Breast epithelium (tissue), 4 donors: Measurements from ENCODE around the gene RTN4RL1. TPM values are rescaled to one million over a fixed set of nuclear protein-coding genes. Genes with fewer than 3 reads are reported as not detected.
A peak's percentile ranks its signal among the peaks of the same experiment; 100 is the strongest.

ENCODE experiments used
- DNase-seq, 2 donors: peaks; one replicate each; pipeline ENCODE4 v3.0.0-alpha.2; 2019; ENCODE audit warnings: low spot score in 2 of 2
- H3K27ac ChIP-seq, 2 donors: fragments of 200-600 bp; sonication (generic) in 1 of 2; one replicate each; pipeline ENCODE4 v1.5.1; 2016 to 2019; ENCODE audit warnings: mild to moderate bottlenecking in 1 of 2
- H3K27me3 ChIP-seq, 2 donors: fragments of 200-600 bp; sonication (generic) in 1 of 2; one replicate each; pipeline versions ENCODE4 v1.5.1 to v1.6.0; 2017 to 2019; ENCODE audit warnings: control low read depth in 1 of 2, mild to moderate bottlenecking in 1 of 2
- H3K36me3 ChIP-seq: fragments of 200-600 bp; one replicate; pipeline ENCODE4 v1.5.1; 2019
- H3K4me1 ChIP-seq, 2 donors: fragments of 200-600 bp; sonication (generic); one replicate each; pipeline ENCODE4 v1.5.1; 2016 to 2019; ENCODE audit warnings: control low read depth in 1 of 2
- H3K4me3 ChIP-seq, 3 donors: fragments of 200-600 bp; sonication (generic); 1 replicate in 2 of 3; 2 replicates in 1 of 3; pipeline ENCODE4 v1.5.1; 2016 to 2019; ENCODE audit warnings: mild to moderate bottlenecking in 3 of 3, moderate library complexity in 2 of 3
- H3K9me3 ChIP-seq, 2 donors: fragments of 200-600 bp; sonication (generic) in 1 of 2; one replicate each; pipeline ENCODE4 v1.5.1; 2016 to 2019; ENCODE audit warnings: control low read depth in 1 of 2
- POLR2A ChIP-seq: fragments of 450-650 bp; IDR thresholded peaks from one replicate; pipeline ENCODE4 v1.6.1; 2016; ENCODE audit warnings: antibody characterized with exemption, mild to moderate bottlenecking, moderate library complexity
- POLR2AphosphoS5 ChIP-seq, 3 donors: sonication (generic); formaldehyde crosslinking; IDR thresholded peaks; one replicate each; pipeline ENCODE4 v1.6.1; 2017; ENCODE audit warnings: antibody characterized with exemption in 3 of 3
- intact Hi-C: fragments of 100-400 bp; cut with DNase I; formaldehyde crosslinking; loops from one replicate; pipeline ENCODE4 v1.15.1; 2023; ENCODE audit warnings: low total_unique reads
- total RNA-seq, 3 donors: library from RNA; depleted of rRNA; stranded (reverse); fragments of >200 nt; gene quantifications; one replicate each; pipeline ENCODE4 v1.1.0, GENCODE V29; 2016
- TF ChIP-seq, protein P1 (sequence below), 3 donors: fragments of 450-650 bp; IDR thresholded peaks; one replicate each; pipeline ENCODE4 v1.5.1; 2016 to 2017; ENCODE audit warnings: antibody characterized with exemption in 3 of 3, mild to moderate bottlenecking in 3 of 3, moderate library complexity in 3 of 3

RTN4RL1 gene
- total RNA-seq, 3 donors from 2014 or later: 3.8 to 19.6 (median 14.1) TPM

DNA sequence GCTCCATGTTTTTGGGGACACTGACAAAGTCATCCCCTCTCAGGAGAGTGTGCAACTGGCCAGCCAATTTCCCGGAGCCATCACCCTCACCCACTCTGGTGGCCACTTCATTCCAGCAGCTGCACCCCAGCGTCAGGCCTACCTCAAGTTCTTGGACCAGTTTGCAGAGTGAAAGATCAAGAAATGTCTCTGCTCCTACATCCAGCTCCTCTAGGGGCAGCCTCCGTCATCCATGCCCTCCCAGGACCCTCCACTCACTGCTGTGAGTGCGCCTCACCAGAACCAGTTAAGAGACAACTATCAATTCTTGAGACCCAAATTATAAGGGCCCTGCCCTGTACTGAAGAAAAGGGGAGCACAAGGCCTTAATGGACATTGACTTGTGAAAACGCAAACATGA, 17.8 kb upstream of the RTN4RL1 start:
- Histone ChIP-seq H3K4me3 (peak overlapping the region in 2 of 3 donors; percentile 81 to 88), H3K9me3 (no peaks in the 10 kb centered on the region), H3K36me3 (no peaks in the 10 kb centered on the region), H3K4me1 (peaks cover 5 to 6% of the 10 kb centered on the region in 2 donors), H3K27me3 (no peaks in the 10 kb centered on the region), H3K27ac (peak overlapping the region; percentile 95 to 97)
- TF ChIP-seq POLR2A: no peak
- TF ChIP-seq POLR2AphosphoS5 (IDR thresholded peaks at IDR 0.05): no peak
- TF ChIP-seq, protein P1, sequence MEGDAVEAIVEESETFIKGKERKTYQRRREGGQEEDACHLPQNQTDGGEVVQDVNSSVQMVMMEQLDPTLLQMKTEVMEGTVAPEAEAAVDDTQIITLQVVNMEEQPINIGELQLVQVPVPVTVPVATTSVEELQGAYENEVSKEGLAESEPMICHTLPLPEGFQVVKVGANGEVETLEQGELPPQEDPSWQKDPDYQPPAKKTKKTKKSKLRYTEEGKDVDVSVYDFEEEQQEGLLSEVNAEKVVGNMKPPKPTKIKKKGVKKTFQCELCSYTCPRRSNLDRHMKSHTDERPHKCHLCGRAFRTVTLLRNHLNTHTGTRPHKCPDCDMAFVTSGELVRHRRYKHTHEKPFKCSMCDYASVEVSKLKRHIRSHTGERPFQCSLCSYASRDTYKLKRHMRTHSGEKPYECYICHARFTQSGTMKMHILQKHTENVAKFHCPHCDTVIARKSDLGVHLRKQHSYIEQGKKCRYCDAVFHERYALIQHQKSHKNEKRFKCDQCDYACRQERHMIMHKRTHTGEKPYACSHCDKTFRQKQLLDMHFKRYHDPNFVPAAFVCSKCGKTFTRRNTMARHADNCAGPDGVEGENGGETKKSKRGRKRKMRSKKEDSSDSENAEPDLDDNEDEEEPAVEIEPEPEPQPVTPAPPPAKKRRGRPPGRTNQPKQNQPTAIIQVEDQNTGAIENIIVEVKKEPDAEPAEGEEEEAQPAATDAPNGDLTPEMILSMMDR (IDR thresholded peaks at IDR 0.05): no peak
- intact Hi-C loops: no loop called here
- no peak for DNase-seq

DNA sequence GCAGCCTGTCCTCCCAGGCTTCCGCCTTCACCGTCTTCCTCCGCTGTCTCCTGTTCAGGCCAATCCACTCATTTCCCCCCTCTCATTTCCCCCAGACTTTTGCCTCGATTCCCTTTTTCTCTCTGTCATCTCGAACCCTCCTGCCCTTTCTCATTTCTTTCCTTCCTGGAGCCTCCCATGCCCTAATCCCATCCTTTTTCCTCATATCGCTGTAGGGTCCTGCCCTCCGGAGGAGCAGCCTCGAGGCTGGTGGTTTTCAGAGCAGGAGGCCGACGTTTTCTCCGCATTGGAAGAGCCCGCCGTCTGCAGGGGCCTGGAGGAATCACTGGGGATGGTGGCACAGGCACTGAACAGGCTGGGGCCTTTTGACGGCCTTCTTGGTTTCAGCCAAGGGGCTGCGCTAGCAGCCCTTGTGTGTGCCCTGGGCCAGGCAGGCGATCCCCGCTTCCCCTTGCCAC, 17.3 kb upstream of the RTN4RL1 start:
- H3K9me3 ChIP-seq: no peaks in the 10 kb centered on the region

DNA sequence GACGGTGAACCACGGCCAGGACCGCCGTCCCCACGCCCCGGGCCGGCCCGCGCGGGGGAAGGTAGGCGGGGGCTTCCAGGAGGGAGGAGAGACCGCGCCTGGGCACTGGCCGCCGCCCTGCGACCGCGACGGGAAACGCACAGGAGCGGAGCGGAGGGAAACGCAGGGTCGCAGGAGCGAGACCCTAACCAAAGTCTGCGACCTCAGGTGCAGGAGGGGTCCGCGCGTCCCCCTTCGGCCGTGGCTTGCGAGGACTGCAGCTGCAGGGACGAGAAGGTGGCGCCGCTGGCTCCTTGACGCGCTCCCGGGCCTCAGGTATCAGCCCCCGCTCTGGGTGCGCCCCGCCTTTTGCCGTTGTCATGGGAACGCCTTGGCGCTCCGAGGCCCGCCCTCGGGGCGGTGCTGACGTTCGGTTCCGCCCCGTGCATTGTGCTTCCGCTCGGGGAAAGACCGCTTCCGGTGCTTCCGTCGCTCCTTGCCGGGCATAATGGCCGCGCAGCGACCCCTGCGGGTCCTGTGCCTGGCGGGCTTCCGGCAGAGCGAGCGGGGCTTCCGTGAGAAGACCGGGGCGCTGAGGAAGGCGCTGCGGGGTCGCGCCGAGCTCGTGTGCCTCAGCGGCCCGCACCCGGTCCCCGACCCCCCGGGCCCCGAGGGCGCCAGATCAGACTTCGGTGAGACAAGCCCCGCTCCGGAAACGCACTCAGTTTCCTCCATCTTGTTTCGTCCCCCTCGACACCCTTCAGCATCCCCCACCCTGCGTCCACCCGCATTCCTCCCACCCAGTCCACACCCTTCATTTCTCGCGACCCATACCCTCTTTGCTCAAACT, 16.6 kb upstream of the RTN4RL1 start, which contains the start of gene OVCA2:
Gene OVCA2 (plus strand): TSS at position 462 of the 829 bp plus-strand sequence. CDS start 26 bp downstream, at position 488.
- intact Hi-C loops: no loop called here
- peak; percentile 91 to 94 for DNase-seq
- no peaks in the 10 kb centered on the region for H3K27me3 ChIP-seq
- peaks cover 4% of the 10 kb centered on the region for H3K36me3 ChIP-seq
- H3K4me3 ChIP-seq: peak within 1 kb of the TSS; percentile 81 to 88 (median 82)
- H3K27ac ChIP-seq: peak within 1 kb of the TSS; percentile 95 to 97
- TF ChIP-seq, protein P1 (IDR thresholded peaks at IDR 0.05): peak in 1 of 3 donors; percentile 42
- peak; percentile 57 for TF ChIP-seq POLR2A
- TF ChIP-seq POLR2AphosphoS5 (IDR thresholded peaks at IDR 0.05): peak; percentile 87 to 96 (median 93)
- peaks cover 5 to 6% of the 10 kb centered on the region in 2 donors for H3K4me1 ChIP-seq
- no peaks in the 10 kb centered on the region for H3K9me3 ChIP-seq

More for the DNA sequence above, 17.3 kb upstream of the RTN4RL1 start:
- intact Hi-C loops: no loop called here
- no peak for DNase-seq
- no peaks in the 10 kb centered on the region for H3K27me3 ChIP-seq
- H3K4me3 ChIP-seq: peak overlapping the region; percentile 81 to 88 (median 82)
- TF ChIP-seq POLR2AphosphoS5 (IDR thresholded peaks at IDR 0.05) (no peak), POLR2A (no peak)
- TF ChIP-seq, protein P1 (IDR thresholded peaks at IDR 0.05): no peak
- H3K27ac ChIP-seq: peak overlapping the region; percentile 95 to 97
- H3K4me1 ChIP-seq: peaks cover 5 to 6% of the 10 kb centered on the region in 2 donors
- H3K36me3 ChIP-seq: no peaks in the 10 kb centered on the region

DNA sequence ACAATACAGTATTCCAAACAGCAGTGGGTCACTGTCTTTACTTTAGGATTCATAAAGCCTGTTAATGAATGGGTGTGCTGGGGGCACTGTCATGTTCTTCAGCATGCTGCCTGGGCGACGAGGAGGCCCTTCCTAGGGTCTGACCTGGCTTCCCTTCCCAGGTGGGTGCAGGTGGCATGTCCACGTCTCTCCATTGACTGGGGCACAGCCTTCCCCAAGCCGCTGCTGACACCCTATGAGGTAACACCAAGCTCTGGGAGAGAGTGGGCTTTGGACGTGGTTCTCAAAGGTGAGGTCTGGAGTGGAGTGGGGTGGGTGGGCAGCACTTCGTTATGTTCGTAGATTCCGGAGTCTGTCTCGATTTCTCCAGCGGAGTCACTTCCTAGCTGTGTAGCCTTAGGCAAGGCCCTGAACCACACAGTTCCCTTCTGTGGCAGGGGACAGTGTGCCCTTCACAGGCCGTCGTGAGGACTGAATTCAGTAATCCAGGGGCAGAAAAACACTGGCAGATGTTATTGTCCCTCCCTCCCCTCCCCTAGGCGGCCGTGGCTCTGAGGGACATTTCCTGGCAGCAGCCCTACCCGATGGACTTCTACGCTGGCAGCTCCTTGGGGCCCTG, 15.9 kb upstream of the RTN4RL1 start:
- Histone ChIP-seq H3K27me3 (no peaks in the 10 kb centered on the region), H3K27ac (peak overlapping the region; percentile 95 to 97), H3K36me3 (peaks cover 4% of the 10 kb centered on the region), H3K4me1 (peaks cover 5 to 6% of the 10 kb centered on the region in 2 donors), H3K9me3 (no peaks in the 10 kb centered on the region), H3K4me3 (peak overlapping the region; percentile 81 to 88 (median 82))
- intact Hi-C loops: no loop called here
- TF ChIP-seq, protein P1 (IDR thresholded peaks at IDR 0.05): no peak
- TF ChIP-seq POLR2AphosphoS5 (IDR thresholded peaks at IDR 0.05) (no peak), POLR2A (no peak)
- DNase-seq: no peak
